ENCODE results near the gene SCP2.

SCP2 gene

DNA sequence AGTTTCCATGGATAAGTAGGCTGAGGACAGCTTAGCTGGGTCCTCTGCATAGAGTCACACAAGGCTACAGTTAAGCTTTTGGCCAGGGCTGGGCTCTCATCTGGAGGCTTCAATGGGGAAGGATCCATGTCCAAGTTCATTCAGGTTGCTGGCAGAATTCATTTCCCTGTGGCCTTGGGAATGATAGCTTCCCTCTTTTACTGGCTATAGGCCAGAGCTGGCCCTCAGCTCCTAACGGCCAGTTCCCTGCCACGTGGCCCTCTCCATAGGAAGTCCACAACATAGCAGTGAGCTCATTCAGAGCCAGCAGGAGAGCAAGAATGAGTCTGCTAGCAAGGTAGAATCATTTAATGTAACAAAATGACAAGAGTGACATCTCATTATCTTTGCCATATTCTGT lies 119.9 kb downstream of the SCP2 start:
- DNase-seq, result no peak

DNA sequence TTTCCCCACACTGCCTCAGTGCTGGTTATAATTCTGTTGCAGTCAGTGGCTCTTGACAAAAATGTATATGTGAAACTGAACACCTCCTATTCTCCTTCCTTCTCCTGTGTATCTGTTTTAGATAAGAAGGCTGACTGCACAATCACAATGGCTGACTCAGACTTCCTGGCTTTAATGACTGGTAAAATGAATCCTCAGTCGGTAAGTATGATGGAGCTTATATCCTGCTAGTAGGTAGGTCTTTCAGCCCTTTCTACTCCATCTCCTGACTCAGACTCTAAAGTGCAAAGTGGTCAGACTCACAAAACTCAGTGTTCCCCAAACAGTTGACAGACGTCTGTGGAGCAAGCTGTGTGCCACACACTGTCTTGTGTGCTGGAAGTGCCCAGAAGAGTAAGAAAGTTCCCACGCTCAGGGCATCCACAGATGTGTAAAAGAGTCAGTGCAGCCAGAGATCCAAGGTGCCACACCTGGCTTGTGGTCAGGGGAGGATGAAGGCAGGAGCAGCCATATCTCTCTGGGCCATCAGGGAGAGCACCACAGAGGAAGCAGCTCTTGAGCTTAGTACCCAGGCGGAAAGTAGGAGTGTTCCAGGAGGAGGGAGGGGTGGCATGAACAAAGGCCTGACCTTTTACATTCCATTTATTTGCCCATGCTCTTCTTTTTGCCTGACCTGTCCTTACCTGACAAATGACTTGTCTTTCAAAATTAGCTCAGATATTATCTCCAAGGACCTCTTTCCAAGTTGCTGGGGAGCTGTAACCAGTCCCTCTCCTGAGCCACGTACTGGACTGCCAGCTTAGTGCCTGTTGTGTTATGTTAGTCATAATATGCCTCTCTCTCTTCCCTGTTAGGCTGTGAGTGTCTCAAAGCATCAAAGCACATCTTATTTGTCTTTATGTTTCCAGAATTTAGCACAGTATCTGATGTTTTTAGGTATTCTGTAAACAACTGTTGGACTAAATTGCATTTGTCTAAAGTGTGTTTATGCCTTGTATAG lies 121.0 kb downstream of the SCP2 start:
- no peak for DNase-seq

DNA sequence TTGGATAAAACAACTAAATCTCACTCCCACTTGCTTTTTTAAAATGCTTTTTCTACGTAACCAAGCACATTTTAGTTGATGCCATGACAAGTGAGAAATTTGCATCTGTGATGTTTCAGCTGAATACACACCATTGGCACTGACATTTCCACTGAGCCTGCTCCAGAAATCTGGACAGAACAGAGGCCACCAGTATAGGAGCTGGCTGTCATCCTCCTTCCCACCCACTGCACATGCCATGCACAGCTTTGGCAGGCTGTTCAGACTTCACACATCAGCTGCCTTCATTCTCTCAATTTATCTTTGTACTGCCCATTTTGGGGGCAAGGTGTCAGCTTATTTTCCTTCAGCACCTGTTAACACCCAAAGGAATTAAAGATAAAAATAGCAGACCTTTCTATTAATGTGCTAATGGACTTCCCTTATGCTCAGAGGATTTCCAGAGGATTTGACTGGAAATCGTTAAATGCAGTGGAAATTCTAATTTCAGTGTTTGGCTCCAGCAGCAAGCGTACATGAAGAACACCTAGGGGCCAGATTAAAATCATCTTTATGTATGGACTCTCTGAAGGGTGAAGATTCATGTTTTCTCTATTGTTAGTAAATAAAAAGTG lies 122.0 kb downstream of the SCP2 start:
- DNase-seq, result no peak

DNA sequence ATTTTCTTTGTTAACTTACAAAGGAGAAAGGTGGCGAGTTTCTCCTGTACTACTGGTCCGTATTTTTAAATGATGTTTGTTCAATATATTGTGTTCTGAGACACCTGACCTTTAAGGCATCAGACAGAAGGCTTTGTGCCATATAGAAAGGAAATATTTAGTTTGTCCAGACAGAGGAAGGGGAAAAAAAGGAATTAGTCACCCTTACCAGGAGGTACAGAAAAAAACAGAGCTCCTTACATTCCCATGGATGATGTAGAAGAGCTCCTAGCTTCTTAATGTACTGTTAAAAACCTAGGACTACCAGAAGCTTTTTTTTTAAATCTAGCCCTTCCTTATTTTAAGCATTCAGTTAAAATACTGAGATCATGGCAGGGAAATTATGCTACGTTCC lies 122.5 kb downstream of the SCP2 start:
- no peak for DNase-seq

DNA sequence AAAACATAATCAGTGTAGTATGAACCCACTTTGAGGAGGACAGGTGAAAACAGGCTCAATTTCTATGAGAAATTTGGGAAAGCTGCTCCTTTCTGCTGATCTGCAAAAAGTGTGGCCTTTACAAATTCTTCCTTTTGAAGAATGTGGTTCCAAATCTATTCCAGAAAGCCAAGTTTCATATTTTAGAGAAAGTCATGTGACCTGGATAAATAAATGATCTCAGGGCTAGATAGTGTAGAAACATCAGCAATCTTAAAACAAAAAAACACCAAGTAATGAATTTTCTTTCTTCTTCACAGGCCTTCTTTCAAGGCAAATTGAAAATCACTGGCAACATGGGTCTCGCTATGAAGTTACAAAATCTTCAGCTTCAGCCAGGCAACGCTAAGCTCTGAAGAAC lies 123.2 kb downstream of the SCP2 start:
- no peak for DNase-seq

DNA sequence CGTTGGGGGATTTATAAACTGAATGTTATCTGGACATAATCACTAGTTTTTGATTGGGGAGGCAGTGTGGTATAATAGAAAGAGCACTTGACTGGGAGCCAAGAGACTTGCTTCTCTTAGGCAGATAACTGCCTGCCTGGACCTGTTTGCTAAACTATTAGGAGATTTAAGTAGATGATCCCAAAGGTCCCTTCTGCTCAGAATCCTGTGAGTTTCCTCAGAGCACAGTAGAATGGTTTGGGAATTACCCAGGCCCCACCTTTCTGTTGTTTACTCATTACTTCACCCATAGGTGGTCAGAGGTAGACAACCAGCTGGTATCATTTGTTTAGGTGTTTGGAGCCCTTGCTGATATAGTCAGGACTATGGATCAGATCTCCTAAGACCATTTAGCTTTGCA lies 124.6 kb downstream of the SCP2 start:
- no peak for DNase-seq

DNA sequence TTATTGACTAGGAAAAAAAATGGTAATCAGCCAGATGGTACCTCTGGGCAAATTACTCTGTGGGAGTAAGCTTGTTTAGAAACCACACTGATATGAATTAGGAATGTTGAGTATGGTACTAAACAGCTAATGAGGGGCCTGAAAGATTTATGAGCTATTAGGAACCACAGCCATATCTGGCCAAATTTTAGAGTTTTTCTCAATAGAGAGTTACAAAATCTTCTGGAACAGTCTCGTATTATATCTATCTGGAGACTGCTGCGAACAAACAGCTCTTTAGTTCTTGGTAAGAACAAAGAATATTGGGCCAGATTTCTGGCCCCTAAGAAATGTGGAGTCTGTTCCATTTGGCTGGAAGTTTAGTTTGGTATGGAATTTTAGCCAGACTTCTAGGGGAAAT lies 130.1 kb downstream of the SCP2 start:
- DNase-seq, result no peak

DNA sequence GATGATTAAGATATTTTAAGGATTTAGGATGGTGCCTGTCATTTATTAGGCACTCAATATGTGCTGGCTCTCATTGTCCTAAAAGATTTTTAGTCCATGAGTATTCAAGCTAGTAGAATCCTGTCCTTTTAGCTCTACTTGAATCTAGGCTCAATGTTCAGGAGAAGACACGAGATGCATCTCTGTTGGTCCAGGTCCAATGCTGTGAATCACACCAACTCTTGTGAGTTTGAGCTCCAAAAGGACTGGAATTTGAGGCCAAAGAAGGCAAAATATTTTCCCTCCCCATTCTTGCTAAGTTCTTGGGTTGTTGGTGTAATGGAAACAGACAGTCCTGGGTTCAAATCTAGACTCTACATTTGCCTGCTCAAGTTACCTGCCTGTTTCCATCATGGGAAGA lies 133.5 kb downstream of the SCP2 start:
- DNase-seq, result no peak

DNA sequence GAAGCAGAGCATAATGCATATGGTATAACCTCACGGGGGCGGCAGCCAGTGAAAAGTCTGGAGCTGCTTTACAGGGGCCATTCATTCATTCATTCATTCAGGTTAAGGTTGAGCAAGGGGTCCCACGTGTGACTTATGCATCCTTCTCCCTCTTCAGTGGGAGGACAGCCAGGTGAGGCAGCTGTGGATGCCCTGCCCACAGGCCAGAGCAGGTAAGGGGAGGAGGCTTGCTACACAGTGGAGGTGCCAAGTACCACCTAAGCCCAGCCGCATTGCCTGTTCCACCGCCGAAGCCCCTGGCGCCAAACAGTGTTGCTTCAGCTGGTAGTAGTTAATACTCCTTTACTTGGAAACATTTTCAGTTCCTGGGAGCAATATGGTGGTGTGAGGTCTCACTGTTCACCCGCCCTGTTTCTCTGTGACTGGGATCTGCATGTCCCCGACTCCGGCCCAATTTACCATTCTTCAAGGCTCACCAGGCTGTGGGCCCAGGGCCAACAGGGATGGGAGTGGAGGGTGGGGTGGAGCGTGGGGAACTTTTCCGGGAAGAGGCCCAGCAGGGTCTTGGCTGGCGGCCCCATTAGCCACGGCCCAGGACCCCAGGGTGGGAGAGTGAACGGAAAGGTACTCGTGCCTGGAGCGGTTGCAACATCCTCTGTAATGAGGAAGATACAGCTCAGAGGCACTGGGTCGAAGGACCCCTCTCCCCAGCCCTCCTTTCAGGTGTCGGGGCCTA lies 134.2 kb downstream of the SCP2 start:
- no peak for DNase-seq

DNA sequence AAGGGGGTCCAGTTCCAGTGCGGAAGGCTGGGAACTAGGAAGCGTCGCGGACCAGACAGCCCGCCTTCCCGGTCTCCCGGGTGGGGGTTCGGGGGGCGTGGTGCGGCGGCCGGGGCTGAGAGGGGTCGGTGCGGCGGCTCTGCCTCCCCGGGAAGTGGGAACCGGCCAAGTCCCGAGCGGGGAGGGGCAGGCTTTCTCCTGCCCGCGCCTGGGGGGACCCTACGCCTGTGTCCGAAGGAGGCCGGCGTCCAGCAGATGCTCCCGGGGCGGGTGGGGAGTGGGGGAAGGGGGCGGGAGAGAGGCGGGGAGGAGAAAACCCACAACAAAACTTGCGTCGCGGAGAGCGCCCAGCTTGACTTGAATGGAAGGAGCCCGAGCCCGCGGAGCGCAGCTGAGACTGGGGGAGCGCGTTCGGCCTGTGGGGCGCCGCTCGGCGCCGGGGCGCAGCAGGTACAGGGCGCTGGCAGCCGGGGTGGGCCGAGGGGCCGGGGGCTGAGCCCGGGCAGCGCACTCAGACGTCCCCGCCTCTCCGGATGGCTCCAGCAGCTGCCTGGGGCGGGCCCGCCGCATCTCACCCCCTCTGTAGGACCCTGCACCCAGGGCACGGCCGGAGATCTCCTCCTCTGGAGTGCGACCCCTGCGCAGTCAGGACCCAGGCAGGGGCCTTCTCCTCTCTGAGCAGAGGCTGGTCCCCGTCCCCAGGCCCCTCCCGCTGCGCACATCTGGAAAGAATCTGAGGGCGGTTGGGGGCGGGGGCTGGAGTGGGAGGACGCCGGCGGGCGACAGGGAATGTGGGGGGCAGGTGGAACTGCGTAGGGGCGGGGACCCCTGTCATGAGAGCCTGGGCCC lies 135.0 kb downstream of the SCP2 start, which contains the start of gene PODN:
PODN (plus strand) TSS at position 355 of the 849 bp plus-strand sequence. CDS start 7,643 bp downstream, outside the sequence.
- no peak for DNase-seq

DNA sequence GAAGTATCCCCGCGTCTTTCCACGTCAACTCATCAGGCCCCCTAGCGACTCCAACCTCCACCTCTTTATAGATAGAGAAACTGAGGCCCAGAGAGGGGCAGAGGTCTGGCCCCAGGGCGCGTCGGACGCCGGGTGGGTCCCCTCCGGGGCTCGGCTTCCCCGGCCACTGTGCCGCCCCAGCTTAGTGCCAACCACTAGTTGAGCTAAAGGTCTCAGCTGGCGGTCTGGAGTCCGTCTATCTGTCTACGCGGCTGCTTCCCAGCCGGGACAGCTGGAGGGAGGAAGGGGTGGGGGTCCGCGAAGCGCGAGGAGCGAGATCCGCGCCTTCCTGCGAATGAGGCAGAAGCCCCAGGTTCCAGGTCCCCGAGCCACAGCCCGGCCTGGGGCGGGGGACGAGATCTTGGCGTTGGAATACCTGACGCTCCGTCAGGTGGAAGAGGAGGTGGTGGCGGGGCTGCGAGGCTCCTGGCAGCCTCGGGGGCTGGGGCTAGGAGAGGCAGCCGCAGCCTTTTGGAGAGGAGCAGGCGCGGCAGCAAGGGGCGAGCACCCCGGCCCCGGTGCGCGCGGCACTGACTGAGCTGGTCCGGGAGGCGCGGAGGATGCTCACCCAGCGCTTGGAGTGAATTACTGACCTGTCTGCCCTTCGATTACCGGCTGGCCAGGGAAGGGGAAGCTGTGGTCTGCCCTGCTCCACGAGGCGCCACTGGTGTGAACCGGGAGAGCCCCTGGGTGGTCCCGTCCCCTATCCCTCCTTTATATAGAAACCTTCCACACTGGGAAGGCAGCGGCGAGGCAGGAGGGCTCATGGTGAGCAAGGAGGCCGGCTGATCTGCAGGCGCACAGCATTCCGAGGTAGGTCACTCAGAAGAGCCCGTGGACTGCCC lies 135.9 kb downstream of the SCP2 start:
- DNase-seq, result no peak

DNA sequence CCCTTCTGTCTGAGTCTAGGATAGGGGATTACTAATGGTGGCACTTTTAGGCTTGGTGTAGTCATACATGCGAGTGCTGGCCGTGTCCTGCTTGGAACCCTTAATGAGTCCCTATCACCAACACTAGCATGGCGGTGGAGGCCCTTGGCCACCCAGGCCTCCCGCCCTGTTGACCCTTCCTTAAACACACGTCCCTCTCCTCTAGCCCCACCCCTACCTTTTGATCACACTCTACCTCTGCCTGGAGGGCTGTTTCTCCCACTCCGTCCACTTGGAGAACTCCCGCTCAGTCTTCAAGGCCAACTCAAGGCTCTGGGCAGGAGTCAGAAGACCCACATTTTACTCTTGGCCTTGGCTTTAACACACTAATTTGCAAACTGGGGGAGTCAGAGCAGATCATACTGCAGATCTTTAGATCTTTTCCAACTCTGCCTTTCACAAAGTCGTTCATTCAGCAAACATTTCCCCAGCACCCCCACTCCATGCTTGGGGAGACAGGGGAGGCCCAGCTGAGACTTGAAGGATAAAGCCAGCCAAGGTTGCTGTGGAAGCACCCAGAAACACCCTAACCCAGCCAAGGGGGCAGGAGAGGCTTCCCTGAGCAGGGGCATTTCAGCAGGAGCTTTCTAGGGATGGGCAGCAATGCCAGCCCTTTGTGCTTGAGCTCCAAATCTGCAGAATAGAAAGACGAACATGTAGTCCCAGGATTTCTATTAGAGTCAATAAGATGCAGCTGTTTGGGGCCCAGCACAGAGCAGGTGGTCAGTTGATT lies 136.9 kb downstream of the SCP2 start:
- DNase-seq, result no peak

DNA sequence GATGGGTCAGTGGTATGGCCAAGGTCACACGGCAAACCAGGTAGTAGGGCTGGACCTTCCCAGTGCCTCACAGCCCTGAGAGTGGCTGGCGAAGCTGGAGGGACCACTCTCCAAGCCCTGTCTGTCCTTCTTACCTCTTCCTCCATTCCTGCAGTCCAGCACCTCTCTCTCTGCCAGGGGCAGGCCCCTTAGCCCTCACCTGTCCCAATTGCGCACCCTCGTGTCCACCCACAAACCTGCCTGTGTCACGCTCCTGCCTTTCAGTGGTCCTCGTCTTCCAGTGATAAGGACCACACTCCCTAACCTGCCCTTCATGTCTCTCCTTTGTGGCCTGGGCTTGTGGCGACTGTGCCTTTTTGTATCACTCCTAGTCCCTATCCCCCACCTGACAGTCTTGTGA lies 138.3 kb downstream of the SCP2 start:
- no peak for DNase-seq

DNA sequence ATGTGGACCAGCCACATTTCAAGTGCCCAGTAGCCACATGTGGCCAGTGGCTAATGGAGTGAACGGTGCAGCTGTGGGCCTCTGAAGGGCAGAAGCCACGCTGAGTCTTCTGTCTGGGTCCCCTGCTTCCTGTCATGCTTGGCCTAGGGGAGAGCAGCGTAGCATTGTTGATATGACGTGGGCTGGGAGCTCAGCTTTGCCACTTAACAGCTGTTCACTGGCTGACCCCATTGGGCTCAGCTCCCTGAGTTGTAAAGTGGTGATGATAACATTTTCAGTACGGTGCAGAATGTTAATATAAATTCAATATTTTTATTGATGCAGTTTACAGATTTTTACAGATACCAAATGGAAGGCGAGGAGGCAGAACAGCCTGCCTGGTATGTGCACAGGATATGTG lies 139.4 kb downstream of the SCP2 start:
- no peak for DNase-seq

DNA sequence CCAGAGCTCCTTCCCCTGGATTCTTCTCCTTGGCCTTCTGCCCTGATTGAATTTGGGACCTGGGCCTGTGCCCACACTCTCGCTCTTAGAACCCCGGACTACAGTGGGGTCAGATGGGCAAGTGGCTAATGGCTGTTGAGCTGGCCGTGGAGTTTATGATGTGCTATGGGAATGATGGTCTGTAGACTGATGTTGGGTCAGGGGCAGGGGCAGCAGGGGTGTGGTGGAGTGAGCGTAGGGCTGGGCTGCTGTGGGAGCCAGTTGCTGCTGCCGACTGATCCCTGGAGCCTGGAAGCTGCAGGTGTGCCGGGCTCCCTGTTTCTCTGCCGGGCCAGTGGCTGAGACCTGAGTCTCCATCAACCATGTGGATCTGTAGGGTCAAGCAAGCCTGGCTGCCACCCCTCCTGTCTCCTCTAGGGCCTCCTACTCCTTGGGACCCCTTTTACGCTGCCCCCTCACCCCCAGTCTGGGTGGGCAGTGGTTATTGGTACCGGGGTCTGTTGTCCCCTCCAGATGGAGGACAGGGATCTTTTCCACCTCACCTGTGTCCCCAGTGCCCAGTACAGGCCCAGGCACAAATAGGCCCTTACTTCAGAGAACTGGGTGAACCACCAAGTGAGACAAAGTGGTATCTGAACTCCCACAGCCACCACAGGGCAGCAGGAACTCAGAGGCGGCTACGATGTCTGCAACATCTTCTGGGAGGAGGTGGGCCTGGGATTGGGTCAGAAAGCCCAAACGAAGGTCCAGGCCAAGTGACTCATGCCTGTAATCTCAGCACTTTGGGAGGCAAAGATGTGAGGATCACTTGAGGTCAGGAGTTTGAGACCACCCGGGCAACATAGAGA lies 140.0 kb downstream of the SCP2 start:
- DNase-seq, result no peak

DNA sequence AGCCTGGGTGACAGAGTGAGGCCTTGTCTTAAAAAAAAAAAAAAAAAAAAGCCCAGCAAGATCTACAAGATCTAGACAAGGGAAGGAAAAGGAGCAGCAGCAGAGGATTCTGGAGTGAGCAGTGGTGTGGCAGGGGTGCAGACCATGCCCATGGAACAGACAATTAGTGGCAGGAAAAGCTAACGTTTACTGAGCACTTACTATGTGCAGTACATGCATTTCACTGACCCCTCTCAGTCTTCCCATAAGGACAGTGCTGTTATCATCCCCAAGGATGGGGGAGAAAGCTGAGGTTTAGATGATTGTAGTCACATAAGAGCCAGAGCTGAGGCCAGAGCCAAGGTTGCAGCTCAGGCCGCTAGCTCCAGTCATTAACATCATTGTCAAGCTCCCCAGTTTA lies 140.8 kb downstream of the SCP2 start:
- DNase-seq, result no peak

DNA sequence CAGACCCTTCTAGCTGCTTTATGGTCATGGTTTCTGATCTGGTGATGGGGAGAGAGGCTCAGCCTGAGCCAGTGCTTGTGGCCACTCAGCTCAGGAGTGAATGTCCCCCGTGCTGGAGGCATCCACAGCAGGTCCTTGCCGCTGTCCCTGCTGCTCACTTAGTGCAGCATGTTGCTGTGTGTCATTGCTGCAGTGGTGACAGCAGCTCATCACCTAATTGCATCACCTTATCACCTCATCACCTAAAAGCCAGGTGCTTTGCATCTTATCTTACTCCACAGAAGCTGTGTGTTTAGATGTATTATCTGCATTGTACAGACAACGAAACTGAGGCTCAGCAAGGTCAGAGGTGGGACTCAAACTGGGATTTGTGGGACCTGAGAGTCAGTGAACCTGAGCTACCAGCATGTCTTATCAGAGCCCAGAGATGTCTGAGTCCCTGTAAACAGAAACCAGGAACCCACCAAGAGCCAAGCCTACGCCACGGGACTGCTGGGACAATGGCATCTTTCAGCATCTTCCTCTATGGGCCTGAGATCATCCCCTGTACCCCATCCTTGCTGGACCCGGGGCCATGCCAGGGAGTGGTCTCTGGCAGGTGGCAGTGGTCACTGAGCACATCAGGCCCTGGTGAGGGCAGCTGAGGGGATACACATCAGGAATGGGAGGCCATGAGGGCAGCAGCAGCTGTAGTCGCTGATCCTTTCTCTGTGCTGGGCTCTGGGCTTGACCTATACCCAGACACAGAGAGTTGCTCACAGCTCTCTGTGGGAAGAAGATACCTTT lies 141.4 kb downstream of the SCP2 start:
- no peak for DNase-seq

DNA sequence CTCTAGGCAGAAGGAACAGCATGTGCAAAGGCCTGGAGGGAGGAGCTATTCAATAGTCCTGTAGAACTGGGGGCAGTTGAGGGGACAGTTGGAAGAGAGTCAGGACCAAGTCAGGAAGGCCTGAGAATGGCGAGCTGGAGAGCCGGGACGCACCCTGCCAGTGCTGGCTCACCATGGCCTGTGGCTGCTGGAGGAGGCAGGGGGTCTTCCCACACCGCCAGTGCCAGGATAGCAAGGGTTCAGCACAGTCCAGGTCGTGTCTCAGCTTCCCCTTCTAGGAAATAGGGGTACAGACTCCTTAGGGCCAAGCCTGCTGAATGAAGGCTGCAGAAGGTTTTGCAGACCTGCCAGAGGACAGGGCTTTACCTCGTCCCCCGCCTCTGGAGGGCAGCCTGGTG lies 142.2 kb downstream of the SCP2 start:
- DNase-seq, result no peak
